Chondrocyte (in vitro differentiated cells): ENCODE data around the gene SRD5A2. TPM values are rescaled to one million over a fixed set of nuclear protein-coding genes. Genes with fewer than 3 reads are reported as not detected.

Source experiments
- DNase-seq: peaks from one replicate; pipeline ENCODE4 v3.0.0; 2021; ENCODE audit warnings: mixed read lengths, low spot score
- H3K27ac Mint-ChIP-seq: one replicate; pipeline ENCODE4 v1.8.0; 2021; ENCODE audit warnings: mild to moderate bottlenecking, moderate library complexity, mixed read lengths; ENCODE audit not compliant: unreplicated experiment
- H3K27me3 Mint-ChIP-seq: 2 replicates; pipeline ENCODE4 v1.8.0; 2021; ENCODE audit warnings: low read depth, mixed read lengths
- H3K36me3 Mint-ChIP-seq: 2 replicates; pipeline ENCODE4 v1.8.0; 2021; ENCODE audit warnings: low read depth, mixed read lengths
- H3K4me1 Mint-ChIP-seq: 2 replicates; pipeline ENCODE4 v1.8.0; 2021; ENCODE audit warnings: low read depth, mild to moderate bottlenecking, mixed read lengths
- H3K4me3 Mint-ChIP-seq: one replicate; pipeline ENCODE4 v1.8.0; 2021; ENCODE audit warnings: mild to moderate bottlenecking, moderate library complexity, mixed read lengths; ENCODE audit not compliant: unreplicated experiment
- H3K9me3 Mint-ChIP-seq: 2 replicates; pipeline ENCODE4 v1.8.0; 2021; ENCODE audit warnings: low read depth, mixed read lengths
- CTCF ChIP-seq: fragments of 200-600 bp; sonication (generic); IDR thresholded peaks from 2 replicates; pipeline ENCODE4 v1.5.0; 2021; ENCODE audit warnings: antibody characterized with exemption, mild to moderate bottlenecking, moderate library complexity
- total RNA-seq: library from RNA; stranded (reverse); gene quantifications from 3 replicates; pipeline ENCODE4 v1.2.1, GENCODE V29; 2021

The SRD5A2 gene
- total RNA-seq, 1 donor from 2014 or later = not detected

GRCh38 chr2:31522786-31523185, 58.0 kb downstream of the SRD5A2 start:
- Mint-ChIP-seq H3K27me3 (peaks cover 30% of the 10 kb centered on the region), H3K4me3 (no peak overlapping the region), H3K4me1 (no peaks in the 10 kb centered on the region), H3K27ac (no peak overlapping the region), H3K36me3 (no peaks in the 10 kb centered on the region), H3K9me3 (no peaks in the 10 kb centered on the region)
- no peak for DNase-seq
- TF ChIP-seq CTCF = no peak

- TF ChIP-seq CTCF = no peak
- Mint-ChIP-seq H3K27ac (no peak overlapping the region), H3K4me3 (no peak overlapping the region), H3K9me3 (no peaks in the 10 kb centered on the region), H3K36me3 (no peaks in the 10 kb centered on the region), H3K4me1 (no peaks in the 10 kb centered on the region), H3K27me3 (peaks cover 35% of the 10 kb centered on the region)
- DNase-seq = no peak
These were observed 63.1 kb downstream of the SRD5A2 start for GRCh38 chr2:31517442-31518203.

- no peak for DNase-seq
- H3K27me3 Mint-ChIP-seq = peaks cover 21% of the 10 kb centered on the region
- no peak for TF ChIP-seq CTCF
- no peaks in the 10 kb centered on the region for H3K4me1 Mint-ChIP-seq
- H3K36me3 Mint-ChIP-seq = no peaks in the 10 kb centered on the region
- H3K4me3 Mint-ChIP-seq = no peak overlapping the region
- no peaks in the 10 kb centered on the region for H3K9me3 Mint-ChIP-seq
- no peak overlapping the region for H3K27ac Mint-ChIP-seq
These were observed 65.2 kb downstream of the SRD5A2 start for GRCh38 chr2:31515586-31515985.

GRCh38 chr2:31513553-31513952, 67.2 kb downstream of the SRD5A2 start:
- TF ChIP-seq CTCF = no peak
- no peak overlapping the region for H3K4me3 Mint-ChIP-seq
- no peak overlapping the region for H3K27ac Mint-ChIP-seq
- no peaks in the 10 kb centered on the region for H3K4me1 Mint-ChIP-seq
- no peaks in the 10 kb centered on the region for H3K9me3 Mint-ChIP-seq
- H3K36me3 Mint-ChIP-seq = no peaks in the 10 kb centered on the region
- no peak for DNase-seq
- H3K27me3 Mint-ChIP-seq = peaks cover 27% of the 10 kb centered on the region

GRCh38 chr2:31511376-31511775, 69.4 kb downstream of the SRD5A2 start:
- no peak for TF ChIP-seq CTCF
- Mint-ChIP-seq H3K4me1 (no peaks in the 10 kb centered on the region), H3K4me3 (no peak overlapping the region), H3K36me3 (no peaks in the 10 kb centered on the region), H3K9me3 (no peaks in the 10 kb centered on the region), H3K27ac (no peak overlapping the region), H3K27me3 (peaks cover 22% of the 10 kb centered on the region)
- DNase-seq = no peak
